GM18502 (cell line): ENCODE data around the gene ERBB4.

Source experiments
- ATAC-seq: cut with Tn5 transposase; IDR thresholded peaks from one replicate; pipeline ENCODE4 v1.9.1; 2021; ENCODE audit warnings: mild to moderate bottlenecking; ENCODE audit not compliant: unreplicated experiment, poor library complexity

ERBB4 gene

GRCh38 chr2:212170382-212170781 is 368.2 kb downstream of the ERBB4 start:
- ATAC-seq, result no peak

- ATAC-seq, result no peak
Observed at GRCh38 chr2:212158081-212158480, 380.5 kb downstream of the ERBB4 start.

GRCh38 chr2:212157012-212157411 is 381.6 kb downstream of the ERBB4 start:
- no peak for ATAC-seq

GRCh38 chr2:212156088-212156487 is 382.5 kb downstream of the ERBB4 start:
- no peak for ATAC-seq

GRCh38 chr2:212154477-212154878 is 384.1 kb downstream of the ERBB4 start:
- ATAC-seq, result no peak

GRCh38 chr2:212153923-212154322 is 384.7 kb downstream of the ERBB4 start:
- ATAC-seq, result no peak

GRCh38 chr2:212147921-212148513 is 390.6 kb downstream of the ERBB4 start:
- no peak for ATAC-seq

GRCh38 chr2:212146416-212146815 is 392.2 kb downstream of the ERBB4 start:
- ATAC-seq, result no peak

- no peak for ATAC-seq
Observed at GRCh38 chr2:212145121-212145520, 393.5 kb downstream of the ERBB4 start.

GRCh38 chr2:212142631-212143030 is 396.0 kb downstream of the ERBB4 start:
- no peak for ATAC-seq

GRCh38 chr2:212141499-212141898 is 397.1 kb downstream of the ERBB4 start:
- no peak for ATAC-seq

- no peak for ATAC-seq
Observed at GRCh38 chr2:212136216-212136795, 402.3 kb downstream of the ERBB4 start.

- ATAC-seq, result no peak
Observed at GRCh38 chr2:212135739-212136138, 402.9 kb downstream of the ERBB4 start.

GRCh38 chr2:212133337-212133736 is 405.3 kb downstream of the ERBB4 start:
- no peak for ATAC-seq

- ATAC-seq, result no peak
Observed at GRCh38 chr2:212124598-212124997, 414.0 kb downstream of the ERBB4 start.

- ATAC-seq, result no peak
Observed at GRCh38 chr2:212119591-212119990, 419.0 kb downstream of the ERBB4 start.

- ATAC-seq, result no peak
Observed at GRCh38 chr2:212117926-212118325, 420.7 kb downstream of the ERBB4 start.

GRCh38 chr2:212114489-212114888 is 424.1 kb downstream of the ERBB4 start:
- no peak for ATAC-seq

GRCh38 chr2:212112401-212112800 is 426.2 kb downstream of the ERBB4 start:
- ATAC-seq, result no peak

GRCh38 chr2:212109792-212110680 is 428.6 kb downstream of the ERBB4 start:
- no peak for ATAC-seq

- ATAC-seq, result no peak
Observed at GRCh38 chr2:212109217-212109616, 429.4 kb downstream of the ERBB4 start.
